GM19025 (cell line): ENCODE data around the gene HOXB4.

Source experiments
- ATAC-seq: cut with Tn5 transposase; IDR thresholded peaks from one replicate; pipeline ENCODE4 v1.9.1; 2021; ENCODE audit warnings: mild to moderate bottlenecking, low read depth, moderate library complexity; ENCODE audit not compliant: unreplicated experiment

HOXB4 gene

DNA sequence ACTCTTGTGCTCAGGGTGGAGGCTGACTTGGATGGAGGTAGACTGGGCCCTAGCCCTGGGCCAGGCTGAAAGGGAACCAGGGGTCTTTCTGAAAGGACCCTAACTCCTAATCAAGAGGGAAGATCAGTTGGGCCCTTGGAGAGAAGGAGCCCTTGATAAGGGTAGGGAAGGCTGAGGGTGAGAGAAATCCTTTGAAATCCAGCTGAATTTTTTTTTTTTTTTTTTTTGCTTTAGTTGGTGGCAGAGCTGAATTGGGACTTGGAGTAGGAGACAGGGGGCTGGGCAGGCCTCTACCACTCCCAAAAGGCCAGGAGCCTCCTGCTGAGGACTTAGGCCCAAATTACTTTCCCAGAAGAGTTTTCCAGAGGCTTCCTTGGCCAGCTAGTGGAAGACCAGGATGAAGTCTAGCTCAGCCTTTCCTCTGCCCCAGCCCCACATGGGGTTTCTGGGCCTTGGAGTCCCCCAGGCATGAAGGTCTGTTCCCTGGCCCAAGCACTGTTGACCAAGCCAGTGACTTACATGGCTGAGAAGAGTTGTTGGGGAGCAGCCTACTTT, 12.5 kb upstream of the HOXB4 start:
- no peak for ATAC-seq

DNA sequence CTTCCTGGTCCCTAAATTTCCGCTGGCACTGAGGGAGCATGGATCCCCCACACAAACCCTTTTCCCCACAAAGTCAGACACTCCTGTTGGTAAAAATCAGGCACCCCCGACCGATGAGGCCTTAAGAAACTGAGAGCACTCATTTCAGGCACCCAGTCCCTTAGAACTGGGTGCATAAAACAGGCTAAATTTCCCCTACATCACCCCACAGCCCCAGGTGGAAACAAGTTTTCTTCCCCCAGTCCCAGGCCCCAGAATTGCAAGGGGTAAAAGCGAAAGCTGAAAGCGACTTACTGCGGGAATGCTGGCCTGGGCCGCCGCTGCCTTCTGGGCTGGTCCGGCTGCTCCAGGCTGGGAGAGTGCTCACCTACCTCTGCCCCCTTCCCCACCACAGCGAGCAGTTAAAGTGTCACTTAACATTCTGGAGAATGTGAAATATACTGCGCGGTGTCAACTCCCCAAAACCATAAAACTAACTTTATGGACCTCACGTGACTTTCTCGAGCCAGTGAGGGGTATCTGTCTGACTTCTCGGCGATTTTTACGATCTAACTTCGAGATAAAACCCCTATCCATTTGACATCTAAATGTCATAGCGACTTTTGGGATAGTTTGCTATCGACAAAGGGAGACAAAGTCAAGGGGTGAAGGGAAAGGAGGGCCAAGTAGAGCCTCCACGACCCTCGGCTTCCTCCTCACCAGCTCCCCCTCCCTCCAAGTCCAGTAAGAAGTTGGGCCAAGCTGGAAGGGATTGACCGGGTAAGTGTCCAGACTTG, 11.9 kb upstream of the HOXB4 start, which contains the start of gene HOXB3:
HOXB3 (minus strand) TSS at position 411 of the 776 bp plus-strand sequence. CDS start 37,767 bp downstream, outside the sequence.
- no peak for ATAC-seq

DNA sequence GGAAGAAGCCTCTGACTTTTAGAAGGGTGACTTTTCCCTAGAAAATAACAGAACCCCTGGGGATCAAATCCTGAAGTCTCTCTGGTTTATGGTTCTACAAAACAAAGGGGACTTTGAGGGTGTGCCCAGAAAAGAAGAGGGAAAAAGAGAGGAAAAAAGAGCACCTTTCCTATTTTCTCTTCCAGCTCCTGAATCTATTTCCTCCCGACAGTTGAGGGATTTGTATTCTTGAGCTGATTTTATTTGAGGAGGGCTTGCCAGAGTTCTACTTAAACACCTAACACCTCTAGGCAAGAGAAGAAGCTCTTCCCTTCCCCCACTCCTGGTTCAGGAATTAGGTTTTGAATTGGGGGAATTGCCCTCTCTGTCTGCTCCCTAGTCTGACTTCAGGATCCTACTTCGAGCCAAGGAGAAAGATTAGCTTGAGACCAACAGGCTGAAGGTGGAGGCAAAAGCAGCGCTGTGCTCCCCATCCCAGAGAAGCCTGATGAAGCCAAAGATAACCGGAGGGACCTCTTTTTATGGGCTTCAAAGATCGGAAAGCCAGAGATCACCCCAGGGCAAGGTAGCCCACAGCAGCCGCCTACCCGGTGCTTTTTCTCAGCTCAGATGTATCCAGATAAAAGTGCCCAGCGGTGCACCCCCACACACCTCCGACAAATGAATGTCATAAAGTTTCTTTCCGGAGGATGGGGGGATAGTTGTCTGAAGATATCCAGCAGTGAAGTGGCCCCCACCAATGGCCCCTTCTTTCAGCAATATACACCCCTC, 11.1 kb upstream of the HOXB4 start:
- ATAC-seq: no peak

DNA sequence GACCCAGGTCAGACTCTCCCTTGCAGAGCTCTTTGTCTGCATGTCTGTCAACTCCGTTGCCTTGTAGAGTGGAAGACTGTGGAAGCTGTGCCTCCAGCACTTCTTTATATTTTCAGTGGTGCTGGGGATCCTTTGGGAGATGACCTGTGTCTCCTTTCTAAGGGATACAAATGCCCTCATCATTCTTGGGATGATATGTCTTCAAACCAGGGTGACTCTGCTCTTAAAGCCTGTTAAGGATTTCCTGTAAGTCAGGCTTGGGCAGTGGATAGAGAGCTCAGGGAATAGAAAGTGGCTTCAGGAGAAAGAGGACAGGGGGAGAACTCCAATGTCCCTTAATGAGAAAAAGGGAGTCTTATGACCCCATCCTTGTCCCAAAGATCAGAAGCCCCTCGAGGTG, 10.4 kb upstream of the HOXB4 start:
- no peak for ATAC-seq

DNA sequence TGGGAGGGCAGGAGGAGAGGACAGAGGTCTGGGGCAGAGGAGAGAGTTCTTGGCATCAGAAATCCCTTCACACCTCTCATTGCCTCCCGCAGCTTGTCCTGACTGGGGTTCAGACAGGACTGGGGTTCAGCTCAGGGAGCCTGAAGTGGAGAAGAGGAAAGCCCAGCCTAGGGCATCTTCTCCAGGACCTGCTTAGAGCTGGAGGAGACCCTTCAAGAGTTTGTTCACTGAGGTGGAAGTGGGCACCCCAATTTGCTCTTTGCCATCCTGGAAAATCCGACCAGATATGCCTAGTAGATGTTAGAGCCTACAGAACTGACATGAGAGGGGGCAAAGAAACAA, 9.9 kb upstream of the HOXB4 start:
- no peak for ATAC-seq

DNA sequence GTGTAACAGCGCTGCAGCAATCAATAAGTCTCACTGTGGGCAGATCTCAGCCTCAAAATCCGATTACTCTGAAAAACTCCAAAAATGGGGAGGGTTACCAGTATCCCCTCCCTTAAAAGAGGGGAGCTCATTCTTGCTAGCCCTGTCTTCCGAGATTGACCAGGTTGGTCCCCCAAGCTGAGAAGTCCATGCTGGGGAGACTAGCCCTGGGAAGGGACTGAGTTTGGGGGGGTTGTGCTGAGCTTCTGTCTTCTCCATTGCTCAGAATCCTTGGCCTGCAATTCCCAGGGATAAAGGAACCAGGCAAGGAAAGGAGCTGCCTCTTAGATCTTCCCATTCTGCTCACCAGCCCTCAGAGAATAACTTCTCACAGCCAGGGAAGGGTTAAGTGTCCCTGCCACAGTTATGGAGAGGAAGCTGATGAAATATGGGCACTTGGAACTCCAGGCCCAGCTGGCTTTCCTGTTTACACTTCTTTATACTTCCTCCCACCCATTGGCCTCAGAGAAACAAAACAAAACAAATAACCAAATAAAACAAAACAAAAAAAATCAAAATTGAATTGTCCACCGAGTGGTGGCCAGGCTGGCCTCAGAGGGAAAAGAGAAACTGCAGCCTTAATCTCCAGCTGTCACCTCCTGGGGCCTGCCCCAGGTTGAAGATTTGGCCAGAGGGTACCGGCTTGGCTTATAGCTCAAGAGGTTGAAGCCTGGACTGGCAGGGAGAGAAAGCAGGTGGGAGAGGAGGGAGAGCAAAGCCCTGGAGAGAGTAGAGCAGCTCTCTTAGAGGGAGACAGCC, 9.3 kb upstream of the HOXB4 start:
- no peak for ATAC-seq

DNA sequence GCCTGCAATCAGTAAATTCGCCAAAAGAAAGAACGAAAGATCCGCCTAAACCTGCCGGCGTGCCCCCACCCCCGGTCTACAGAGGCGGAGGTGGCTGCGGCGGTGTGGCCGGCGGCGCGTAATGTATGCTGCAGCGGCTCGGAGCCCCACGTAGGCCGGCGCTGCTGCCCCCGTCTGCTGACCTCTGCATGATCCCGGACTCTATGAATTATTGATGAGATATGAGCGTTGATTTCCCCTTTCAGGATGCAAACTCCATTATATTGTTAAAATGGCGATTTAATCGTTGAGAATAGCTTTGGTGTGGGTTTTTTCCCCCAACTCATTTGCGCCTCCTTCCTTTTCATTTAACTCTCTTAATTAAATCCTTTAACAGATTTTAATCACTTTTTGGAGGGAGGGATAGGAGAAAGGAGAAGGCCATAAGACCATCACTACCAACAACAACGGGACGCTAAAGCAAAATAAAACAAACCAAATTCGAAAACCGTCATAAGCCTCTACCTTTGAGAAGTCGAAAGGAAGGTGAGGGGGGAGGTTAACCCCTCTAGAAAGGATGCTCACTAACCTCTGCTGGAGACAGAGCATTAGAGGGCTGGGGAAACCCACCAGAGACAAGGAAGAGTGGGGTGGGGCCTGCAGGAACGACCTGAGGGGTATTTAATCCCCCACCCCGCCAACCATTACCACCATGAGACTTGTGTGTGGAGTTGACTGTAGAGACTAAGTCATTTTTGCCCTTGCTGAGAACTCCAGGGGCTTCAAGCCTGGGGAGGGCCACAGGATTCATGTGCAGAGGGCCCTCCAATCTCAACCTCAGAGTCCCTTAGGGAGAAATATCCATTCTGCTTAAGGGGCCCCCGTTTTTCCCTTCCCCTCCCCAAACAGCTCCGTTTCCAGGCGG, 8.5 kb upstream of the HOXB4 start:
- no peak for ATAC-seq

DNA sequence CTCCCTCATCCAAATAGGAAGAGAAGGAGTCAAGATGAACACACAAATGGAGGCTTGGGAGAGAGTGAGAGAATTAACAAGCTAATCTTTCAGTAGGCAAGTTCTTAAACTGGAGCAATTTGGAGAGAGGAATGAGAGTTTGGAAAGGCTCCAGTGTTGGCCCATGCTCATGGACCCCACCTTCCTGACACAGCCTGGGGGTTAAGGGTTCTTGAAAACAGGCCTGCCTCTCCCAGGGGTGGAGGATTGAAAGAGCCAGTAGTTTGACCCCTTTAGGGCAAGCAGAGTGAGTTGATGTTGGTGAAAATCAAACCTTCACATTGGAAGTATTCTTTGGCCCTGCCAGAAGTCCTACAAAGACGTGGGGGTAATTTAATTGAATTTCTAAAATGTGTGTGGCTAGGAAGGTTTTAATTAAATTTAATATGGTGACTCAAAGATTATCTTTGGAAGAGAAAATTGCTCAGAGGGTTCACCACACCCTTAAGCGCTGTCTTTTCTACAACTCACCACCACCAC, 6.1 kb upstream of the HOXB4 start:
- ATAC-seq: no peak

DNA sequence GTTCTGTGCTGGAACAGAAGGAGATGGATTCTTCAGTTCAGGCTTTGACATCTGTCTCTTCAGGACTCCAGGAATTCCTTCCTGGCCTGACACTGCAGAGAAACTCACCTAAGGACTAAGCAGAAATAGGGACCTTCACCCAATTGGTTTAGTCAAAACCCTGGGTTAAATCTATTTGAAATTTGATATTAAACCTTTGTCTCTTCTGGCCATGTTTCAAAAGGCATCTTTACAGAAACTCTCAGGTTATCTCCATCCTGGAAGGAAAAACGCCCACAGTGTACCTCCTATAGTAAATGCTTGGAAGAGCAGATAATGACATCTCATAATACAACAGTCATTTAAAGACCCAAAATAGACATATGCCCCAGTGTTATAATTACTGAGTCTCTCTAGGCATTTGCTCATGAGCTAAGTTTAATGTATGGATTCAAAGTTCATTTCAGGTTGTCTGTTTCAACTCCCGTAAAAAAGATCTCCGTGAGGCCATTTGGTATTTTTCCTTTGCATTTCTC, 5.6 kb upstream of the HOXB4 start:
- no peak for ATAC-seq

DNA sequence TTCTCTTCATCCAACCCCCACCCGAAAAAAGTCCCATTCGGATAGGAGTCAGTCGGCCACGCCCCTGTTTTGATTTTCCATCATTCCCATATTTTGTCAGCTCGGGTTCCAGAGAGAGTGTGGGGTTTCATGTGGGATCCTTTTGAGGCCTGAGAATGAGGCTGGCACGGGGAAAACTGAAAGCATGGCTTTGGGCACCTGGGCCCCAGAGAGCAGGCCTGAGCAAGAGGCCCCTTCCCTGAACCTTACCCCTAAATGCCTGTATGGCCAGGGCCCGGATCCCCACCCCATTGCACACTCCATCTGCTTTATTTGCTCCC, 4.6 kb upstream of the HOXB4 start:
- no peak for ATAC-seq

DNA sequence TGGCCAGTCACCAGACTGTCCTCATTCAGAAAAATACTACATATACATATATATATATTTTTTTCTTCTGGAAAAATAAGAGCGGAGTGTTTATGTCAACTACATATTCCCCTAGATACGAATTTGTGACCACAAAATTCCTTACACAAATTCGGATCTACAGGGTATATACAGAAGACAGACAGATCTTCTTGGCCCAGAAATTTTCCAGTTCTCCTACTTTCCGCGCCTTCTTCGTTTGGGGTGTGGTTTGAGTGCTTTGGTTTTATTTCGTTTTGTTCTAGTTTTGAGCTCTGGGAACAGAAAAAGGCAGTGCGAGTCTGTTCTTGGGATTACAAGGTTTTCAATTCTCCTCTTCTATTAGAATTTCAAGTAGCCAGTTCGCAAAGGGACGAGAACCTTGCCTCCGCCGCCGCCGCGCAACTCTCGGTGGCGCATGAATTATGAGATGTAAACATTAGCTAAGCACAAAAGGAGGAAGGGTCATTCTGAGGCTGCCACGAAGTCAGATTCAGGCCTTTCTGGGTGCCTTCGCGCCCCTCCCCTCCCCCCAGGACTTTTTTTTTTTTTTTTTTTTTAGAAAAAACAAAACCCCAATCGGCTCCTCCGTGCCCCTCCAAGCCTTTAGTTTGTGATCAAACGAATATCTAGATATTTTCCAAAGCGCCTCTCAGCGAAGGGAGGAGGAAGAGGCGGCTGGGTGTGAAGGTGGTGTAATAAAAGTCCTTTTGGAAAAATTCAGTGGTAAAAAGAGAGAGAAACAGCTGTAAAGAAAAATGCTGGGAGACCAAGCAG, 1.8 kb upstream of the HOXB4 start:
- no peak for ATAC-seq

DNA sequence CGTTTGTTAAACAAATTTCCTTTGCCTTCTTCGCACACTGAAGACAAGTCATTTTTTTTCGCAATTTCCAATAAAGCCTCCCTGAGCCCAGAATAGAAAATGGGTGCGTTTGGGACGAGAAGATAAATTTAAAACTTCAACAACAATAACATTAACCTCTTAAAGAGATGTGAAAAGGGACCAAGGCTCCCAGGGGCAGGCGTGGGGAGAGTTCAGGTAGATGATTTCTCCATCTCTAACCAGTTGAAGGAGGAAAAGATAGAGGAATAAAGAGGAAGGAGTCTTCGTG, 1.3 kb upstream of the HOXB4 start:
- no peak for ATAC-seq

DNA sequence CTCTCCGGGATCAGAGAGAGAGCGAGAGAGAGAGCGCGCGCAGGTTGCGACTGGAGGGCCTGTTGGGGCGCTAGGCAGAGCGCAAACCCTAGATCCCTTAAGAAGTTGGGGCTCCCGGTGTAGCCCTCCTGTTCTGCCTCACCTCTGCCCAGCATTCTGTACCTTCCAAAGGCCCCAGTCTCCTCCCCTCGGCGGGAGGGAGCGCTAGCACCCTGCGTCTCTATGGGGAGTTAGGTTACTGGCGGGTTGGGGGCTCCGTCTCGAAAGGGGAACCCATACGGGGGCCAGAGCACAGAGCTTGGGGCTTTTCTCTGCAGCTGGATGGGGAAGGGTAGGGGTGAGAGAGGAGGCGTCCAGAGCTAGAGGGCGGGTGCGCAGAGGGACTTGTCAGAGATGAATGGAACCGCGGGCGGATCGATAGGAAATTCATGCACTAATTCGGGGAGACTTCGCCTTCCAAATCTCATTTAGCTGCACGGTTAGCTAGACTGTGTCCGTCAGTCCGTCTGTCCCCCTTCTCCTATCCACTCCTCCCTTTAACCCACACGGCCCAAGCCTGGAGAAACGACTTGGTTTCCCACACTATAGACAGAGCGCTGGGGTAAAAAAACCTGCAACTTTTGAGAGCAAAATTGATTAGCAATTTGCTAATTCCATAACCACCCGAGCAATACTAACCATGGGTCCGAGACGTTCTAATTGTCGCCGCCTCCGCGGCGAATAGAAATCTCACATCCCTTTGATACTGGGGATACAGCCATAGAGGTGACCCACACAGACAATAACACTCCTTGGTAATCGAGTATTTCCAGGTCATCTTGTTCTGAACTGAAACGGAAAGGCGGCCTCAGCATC, 693 bp upstream of the HOXB4 start:
- no peak for ATAC-seq

DNA sequence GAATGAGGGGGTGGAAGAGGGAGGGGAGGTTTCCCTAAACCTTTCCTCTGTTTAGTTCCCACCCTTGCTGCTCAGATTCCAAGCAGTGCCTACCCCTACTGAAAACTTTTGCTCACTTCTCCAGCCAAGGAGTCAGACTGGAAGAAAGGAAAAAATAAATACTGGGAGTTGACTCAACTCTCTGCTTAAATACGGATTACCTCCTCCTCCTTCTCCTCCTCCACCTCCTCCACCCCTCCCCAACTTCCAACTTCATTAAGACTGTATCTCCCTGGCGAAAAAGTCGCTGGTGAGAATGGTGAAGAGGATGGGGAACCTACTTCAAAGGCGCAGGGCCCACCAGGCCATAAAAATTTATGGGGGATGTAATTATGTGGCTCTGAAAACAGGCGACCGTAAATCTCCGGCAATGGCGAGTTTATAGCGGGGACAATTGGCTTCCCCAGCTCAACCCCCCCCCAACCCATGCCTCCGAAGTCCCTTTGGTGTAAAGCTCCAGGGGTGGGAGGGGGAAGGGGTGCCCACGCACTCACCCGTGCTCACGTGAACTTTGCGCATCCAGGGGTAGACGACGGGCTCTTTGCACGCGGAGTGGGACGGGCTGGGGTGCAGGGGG, 712 bp downstream of the HOXB4 start:
- no peak for ATAC-seq

DNA sequence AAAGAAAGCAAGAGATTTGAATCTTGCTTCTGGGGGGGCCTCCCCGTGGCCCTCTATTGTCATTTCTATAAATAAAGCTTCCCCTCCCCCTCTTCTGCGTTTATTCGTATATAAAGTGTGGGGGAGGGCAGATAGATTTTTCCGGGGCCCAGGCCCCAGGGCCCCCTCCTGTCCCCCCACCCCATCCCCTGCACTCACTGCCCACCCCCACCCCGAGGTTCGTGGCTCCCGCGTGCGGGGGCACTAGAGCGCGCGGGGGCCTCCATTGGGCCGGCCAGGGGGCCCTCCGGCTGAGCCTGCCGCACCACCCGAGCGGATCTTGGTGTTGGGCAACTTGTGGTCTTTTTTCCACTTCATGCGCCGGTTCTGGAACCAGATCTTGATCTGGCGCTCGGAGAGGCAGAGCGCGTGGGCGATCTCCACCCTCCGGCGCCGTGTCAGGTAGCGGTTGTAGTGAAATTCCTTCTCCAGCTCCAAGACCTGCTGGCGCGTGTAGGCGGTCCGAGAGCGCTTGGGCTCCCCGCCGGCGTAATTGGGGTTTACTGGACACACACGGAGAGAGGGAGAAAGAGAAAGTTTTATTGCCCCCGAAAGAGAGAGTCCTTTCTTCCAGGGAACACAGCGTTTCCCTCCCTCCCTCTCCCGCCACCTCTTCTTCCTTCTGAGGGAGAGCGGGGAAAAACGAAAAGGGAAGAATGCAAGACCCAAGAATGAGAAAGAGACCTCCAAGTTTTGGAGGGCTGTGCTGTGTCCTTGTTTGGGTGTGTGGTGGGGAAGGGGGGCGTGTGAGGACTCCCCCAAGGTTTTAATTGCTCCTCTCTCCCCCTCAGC, 1.5 kb downstream of the HOXB4 start:
- no peak for ATAC-seq

DNA sequence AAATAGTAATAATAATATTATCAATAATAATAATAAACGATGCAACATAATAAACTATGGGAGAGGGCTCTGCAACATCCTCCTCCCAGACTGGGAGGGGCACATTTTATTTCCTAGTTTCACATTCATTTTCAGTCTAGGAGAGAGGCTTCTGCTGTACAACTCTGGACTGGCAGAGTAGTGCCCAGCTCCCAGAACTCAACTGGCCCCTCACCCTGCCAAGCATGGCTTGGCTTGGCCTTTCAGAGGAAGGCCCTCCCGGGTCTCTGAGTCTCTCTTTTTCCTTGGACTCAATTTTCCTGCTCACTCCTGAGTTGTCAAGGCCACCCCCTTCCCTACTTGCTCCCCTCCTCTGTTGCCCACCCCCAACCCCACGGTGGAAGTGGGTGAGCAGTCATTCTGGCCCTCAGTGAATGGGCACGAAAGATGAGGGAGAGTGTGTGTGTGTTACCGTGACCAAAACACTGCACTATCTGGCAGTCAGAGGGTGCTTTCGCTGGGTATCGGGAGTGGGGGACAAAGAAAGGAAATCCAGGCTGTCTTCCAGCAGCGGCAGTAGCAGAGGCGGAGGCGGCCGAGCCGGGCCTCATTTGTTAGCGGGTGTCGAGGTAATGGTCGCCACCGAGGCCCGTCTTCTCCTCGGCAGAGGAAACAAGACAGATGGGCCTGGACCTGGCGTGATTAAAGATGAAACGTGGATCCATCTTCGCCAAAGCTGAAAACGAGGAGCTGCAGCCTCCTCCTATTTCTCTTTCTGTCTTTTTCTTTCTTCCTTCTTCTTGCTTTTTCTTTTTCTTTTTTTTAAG, 2.3 kb downstream of the HOXB4 start:
- ATAC-seq: no peak
